Esophagus muscularis mucosa (tissue), 4 donors: Measurements from ENCODE around the gene MYOF. TPM values are rescaled to one million over a fixed set of nuclear protein-coding genes. Genes with fewer than 3 reads are reported as not detected.

Experiments
- DNase-seq: peaks from one replicate; pipeline ENCODE4 v3.0.0-alpha.2; 2017; ENCODE audit errors: extremely low spot score
- H3K27ac ChIP-seq, 4 donors: fragments of 200-600 bp; sonication (generic); replicated peaks in 1 of 4; 1 replicate in 3 of 4; 2 replicates in 1 of 4; pipeline ENCODE4 v1.5.1; 2016 to 2019; ENCODE audit warnings: mild to moderate bottlenecking in 1 of 4
- H3K27me3 ChIP-seq, 4 donors: fragments of 200-600 bp; sonication (generic); one replicate each; pipeline versions ENCODE4 v1.5.1 to v1.6.0; 2016 to 2019
- H3K36me3 ChIP-seq, 4 donors: fragments of 200-600 bp; sonication (generic); one replicate each; pipeline ENCODE4 v1.5.1; 2016 to 2019
- H3K4me1 ChIP-seq, 4 donors: fragments of 200-600 bp; sonication (generic); one replicate each; pipeline ENCODE4 v1.5.1; 2016 to 2019
- H3K4me3 ChIP-seq, 4 donors: fragments of 200-600 bp; sonication (generic); 1 replicate in 2 of 4; 2 replicates in 2 of 4; pipeline ENCODE4 v1.5.1; 2016 to 2019; ENCODE audit warnings: mild to moderate bottlenecking in 4 of 4, moderate library complexity in 1 of 4
- H3K9me3 ChIP-seq, 4 donors: fragments of 200-600 bp; sonication (generic); 1 replicate in 3 of 4; 2 replicates in 1 of 4; pipeline ENCODE4 v1.5.1; 2016 to 2019
- EP300 ChIP-seq: sonication (generic); formaldehyde crosslinking; IDR thresholded peaks from one replicate; pipeline ENCODE4 v1.6.1; 2017; ENCODE audit warnings: antibody characterized with exemption
- POLR2A ChIP-seq: fragments of 450-650 bp; IDR thresholded peaks from one replicate; pipeline ENCODE4 v1.6.1; 2017; ENCODE audit warnings: antibody characterized with exemption, moderate library complexity, mild to moderate bottlenecking, low read depth
- POLR2AphosphoS5 ChIP-seq, 2 donors: sonication (generic); formaldehyde crosslinking; IDR thresholded peaks; one replicate each; pipeline ENCODE4 v1.6.1; 2017; ENCODE audit warnings: antibody characterized with exemption in 2 of 2
- WGBS: methylation state at CpG from one replicate; pipeline ENCODE4 v1.1.5; 2018; 5-methylcytosine and 5-hydroxymethylcytosine counted together
- intact Hi-C: fragments of 100-400 bp; cut with DNase I; formaldehyde crosslinking; loops from one replicate; pipeline ENCODE4 v1.15.1; 2023
- total RNA-seq, 4 donors: library from RNA; depleted of rRNA; stranded (reverse); fragments of >200 nt; gene quantifications; one replicate each; pipeline versions ENCODE4 v1.1.0 to v1.2.1, GENCODE V29; 2016
- TF ChIP-seq, protein P1 (sequence below), 3 experiments: fragments of 200-600 bp in 2 of 3; fragments of 450-650 bp in 1 of 3; sonication (generic) in 2 of 3; IDR thresholded peaks; one replicate each; pipeline ENCODE4 v1.5.1; 2017 to 2019; ENCODE audit warnings: antibody characterized with exemption in 3 of 3, mild to moderate bottlenecking in 2 of 3, moderate library complexity in 1 of 3

Gene MYOF
- total RNA-seq, 4 donors from 2014 or later: 71.2 to 120 (median 97.3) TPM

DNA sequence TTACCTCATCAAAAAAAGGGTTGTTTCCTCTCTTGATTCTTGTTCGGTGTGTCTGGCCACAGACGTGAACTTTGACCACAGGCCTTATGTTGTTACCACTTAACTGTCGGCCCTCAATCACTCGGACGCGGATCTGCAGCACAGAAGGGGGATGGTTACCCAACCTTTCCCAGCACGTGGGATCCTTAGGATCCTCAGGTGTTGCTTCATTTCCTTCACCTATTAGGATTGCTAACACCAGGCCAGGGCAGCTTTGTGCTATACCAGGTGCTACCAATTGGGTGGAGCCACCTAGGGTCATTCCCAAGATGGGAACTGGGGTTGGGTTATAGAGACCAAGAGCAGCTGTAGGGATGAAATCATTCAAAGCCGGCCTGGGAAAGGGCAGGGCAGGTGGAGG, 73.4 kb downstream of the MYOF start:
- intact Hi-C loops: no loop called here
- no peak for DNase-seq
- peaks cover 11 to 49% (median 34%) of the 10 kb centered on the region in 4 donors for H3K36me3 ChIP-seq
- 88% methylated on average over 8 of the region's 8 CpGs for WGBS
- H3K9me3 ChIP-seq: no peaks in the 10 kb centered on the region
- peaks cover 6 to 26% (median 19%) of the 10 kb centered on the region in 4 donors for H3K4me1 ChIP-seq
- no peaks in the 10 kb centered on the region for H3K27me3 ChIP-seq
- no peak overlapping the region for H3K27ac ChIP-seq
- no peak overlapping the region for H3K4me3 ChIP-seq
- TF ChIP-seq POLR2AphosphoS5 (IDR thresholded peaks at IDR 0.05) (no peak), EP300 (no peak), POLR2A (no peak)
- TF ChIP-seq, protein P1, sequence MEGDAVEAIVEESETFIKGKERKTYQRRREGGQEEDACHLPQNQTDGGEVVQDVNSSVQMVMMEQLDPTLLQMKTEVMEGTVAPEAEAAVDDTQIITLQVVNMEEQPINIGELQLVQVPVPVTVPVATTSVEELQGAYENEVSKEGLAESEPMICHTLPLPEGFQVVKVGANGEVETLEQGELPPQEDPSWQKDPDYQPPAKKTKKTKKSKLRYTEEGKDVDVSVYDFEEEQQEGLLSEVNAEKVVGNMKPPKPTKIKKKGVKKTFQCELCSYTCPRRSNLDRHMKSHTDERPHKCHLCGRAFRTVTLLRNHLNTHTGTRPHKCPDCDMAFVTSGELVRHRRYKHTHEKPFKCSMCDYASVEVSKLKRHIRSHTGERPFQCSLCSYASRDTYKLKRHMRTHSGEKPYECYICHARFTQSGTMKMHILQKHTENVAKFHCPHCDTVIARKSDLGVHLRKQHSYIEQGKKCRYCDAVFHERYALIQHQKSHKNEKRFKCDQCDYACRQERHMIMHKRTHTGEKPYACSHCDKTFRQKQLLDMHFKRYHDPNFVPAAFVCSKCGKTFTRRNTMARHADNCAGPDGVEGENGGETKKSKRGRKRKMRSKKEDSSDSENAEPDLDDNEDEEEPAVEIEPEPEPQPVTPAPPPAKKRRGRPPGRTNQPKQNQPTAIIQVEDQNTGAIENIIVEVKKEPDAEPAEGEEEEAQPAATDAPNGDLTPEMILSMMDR (IDR thresholded peaks at IDR 0.05): no peak

GRCh38 chr10:93406364-93407145, 75.6 kb downstream of the MYOF start:
- no peaks in the 10 kb centered on the region for H3K9me3 ChIP-seq
- intact Hi-C loops: no loop called here
- no peaks in the 10 kb centered on the region for H3K27me3 ChIP-seq
- peak in 1 of 2 donors; percentile 17 for TF ChIP-seq POLR2AphosphoS5 (IDR thresholded peaks at IDR 0.05)
- TF ChIP-seq, protein P1 (IDR thresholded peaks at IDR 0.05): no peak
- peak overlapping the region; percentile 66 to 81 (median 72) for H3K27ac ChIP-seq
- no peak for DNase-seq
- peaks cover 0 to 21% (median 19%) of the 10 kb centered on the region in 4 donors for H3K4me1 ChIP-seq
- 56% methylated on average over 11 of the region's 11 CpGs for WGBS
- no peak overlapping the region for H3K4me3 ChIP-seq
- peaks cover 11 to 62% (median 41%) of the 10 kb centered on the region in 4 donors for H3K36me3 ChIP-seq

GRCh38 chr10:93404048-93404354, 78.1 kb downstream of the MYOF start:
- peaks cover 0 to 21% (median 19%) of the 10 kb centered on the region in 4 donors for H3K4me1 ChIP-seq
- no peaks in the 10 kb centered on the region for H3K27me3 ChIP-seq
- no peak overlapping the region for H3K4me3 ChIP-seq
- peak overlapping the region; percentile 4 to 44 (median 36) for H3K27ac ChIP-seq
- intact Hi-C loops: no loop called here
- no peak for DNase-seq
- peaks cover 8 to 67% (median 39%) of the 10 kb centered on the region in 4 donors for H3K36me3 ChIP-seq
- H3K9me3 ChIP-seq: no peaks in the 10 kb centered on the region
- TF ChIP-seq, protein P1 (IDR thresholded peaks at IDR 0.05): no peak
- no peak for TF ChIP-seq POLR2AphosphoS5 (IDR thresholded peaks at IDR 0.05)
- 65% methylated on average over 3 of the region's 3 CpGs for WGBS

GRCh38 chr10:93403152-93404047, 78.7 kb downstream of the MYOF start:
- Histone ChIP-seq H3K4me3 (no peak overlapping the region), H3K36me3 (peaks cover 5 to 67% (median 38%) of the 10 kb centered on the region in 4 donors), H3K27ac (peak overlapping the region; percentile 7 to 44 (median 36)), H3K4me1 (peaks cover 0 to 21% (median 19%) of the 10 kb centered on the region in 4 donors), H3K9me3 (no peaks in the 10 kb centered on the region), H3K27me3 (no peaks in the 10 kb centered on the region)
- DNase-seq: no peak
- WGBS: 71% methylated on average over 1 of the region's 1 CpG
- intact Hi-C loops: no loop called here
- TF ChIP-seq, protein P1 (IDR thresholded peaks at IDR 0.05): no peak
- TF ChIP-seq POLR2A (no peak), EP300 (no peak), POLR2AphosphoS5 (IDR thresholded peaks at IDR 0.05) (no peak)
